Left renal pelvis (tissue), 4 donors: ENCODE measurements around the gene SELE. TPM values are rescaled to one million over a fixed set of nuclear protein-coding genes. Genes with fewer than 3 reads are reported as not detected.
A peak's percentile ranks its signal among the peaks of the same experiment; 100 is the strongest.
"Not testable (repeated sequence)": the region's sequence is repeated elsewhere in the genome, so short reads cannot be mapped to it uniquely, and the experiment has no call there.

ENCODE experiments used
- DNase-seq, 4 donors: peaks; one replicate each; pipeline ENCODE4 v3.0.0-alpha.2; 2013; ENCODE audit warnings: low read depth in 4 of 4, low spot score in 3 of 4
- polyA plus RNA-seq, 4 donors: library from polyadenylated mRNA; unstranded; fragments of 120-200 nt; gene quantifications; one replicate each; pipeline ENCODE4 v1.2.1, GENCODE V29; 2013; ENCODE audit not compliant: insufficient read length in 4 of 4

Gene SELE
- polyA plus RNA-seq, 4 donors, result 0.49 to 2.5 (median 0.52) TPM

GRCh38 chr1:169724168-169724567, 9.7 kb downstream of the SELE start:
- no peak for DNase-seq

- no peak for DNase-seq
Measured at GRCh38 chr1:169723763-169724162, 10.1 kb downstream of the SELE start.

GRCh38 chr1:169722779-169723178, 11.1 kb downstream of the SELE start:
- DNase-seq, result no peak

DNA sequence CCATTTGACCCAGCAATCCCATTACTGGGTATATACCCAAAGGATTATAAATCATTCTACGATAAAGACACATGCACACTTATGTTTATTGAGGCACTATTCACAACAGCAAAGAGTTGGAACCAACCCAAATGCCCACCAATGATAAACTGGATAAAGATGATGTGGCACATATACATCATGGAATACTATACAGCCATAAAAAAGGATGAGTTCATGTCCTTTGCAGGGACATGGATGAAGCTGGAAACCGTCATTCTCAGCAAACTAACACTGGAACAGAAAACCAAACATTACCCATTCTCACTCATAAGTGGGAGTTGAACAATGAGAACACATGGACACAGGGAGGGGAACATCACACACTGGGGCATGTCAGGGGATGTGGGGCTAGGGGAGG, 18.8 kb downstream of the SELE start:
- not testable (repeated sequence) for DNase-seq

GRCh38 chr1:169713090-169713489, 20.8 kb downstream of the SELE start:
- DNase-seq, result not testable (repeated sequence)

DNA sequence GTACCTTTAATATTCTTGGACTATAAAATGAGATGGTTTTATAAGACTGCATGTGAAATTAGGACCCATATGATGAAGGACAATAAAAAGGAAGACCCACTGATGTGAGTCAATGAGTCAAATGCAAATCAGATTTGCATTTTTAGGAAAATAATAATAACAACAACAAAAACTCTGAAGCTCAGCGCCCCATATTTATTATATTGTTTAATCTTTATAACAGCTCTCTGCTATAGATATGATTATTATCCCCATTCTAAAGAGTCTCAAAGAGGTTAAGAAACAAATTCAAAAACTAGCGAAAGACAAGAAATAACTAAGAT, 21.6 kb downstream of the SELE start:
- DNase-seq, result no peak

- DNase-seq, result peak; percentile 6 to 40 (median 17)
Measured at GRCh38 chr1:169711469-169712308, 22.2 kb downstream of the SELE start, which contains the start of gene SELL. SELL (minus strand) TSS chr1:169711620; CDS start chr1:169711498, 122 bp downstream.

DNA sequence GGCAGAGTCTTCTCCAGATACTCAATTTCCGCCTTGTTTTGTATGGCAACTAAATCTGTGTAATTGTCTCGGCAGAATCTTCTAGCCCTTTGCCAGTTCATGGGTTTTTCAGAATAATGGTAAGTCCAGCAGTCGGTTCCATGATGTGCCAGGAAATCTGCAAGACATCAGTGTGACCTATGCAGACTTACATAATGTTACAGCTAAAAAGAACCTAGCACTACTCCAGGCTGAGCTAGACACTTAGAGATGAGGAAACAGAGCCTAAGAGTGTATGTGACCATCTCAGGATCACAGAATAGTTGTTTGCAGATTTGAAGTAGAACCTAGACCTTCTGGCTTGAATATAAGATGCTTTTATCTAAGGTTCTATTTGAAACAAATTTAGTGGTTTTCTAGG, 25.2 kb downstream of the SELE start:
- DNase-seq, result no peak

DNA sequence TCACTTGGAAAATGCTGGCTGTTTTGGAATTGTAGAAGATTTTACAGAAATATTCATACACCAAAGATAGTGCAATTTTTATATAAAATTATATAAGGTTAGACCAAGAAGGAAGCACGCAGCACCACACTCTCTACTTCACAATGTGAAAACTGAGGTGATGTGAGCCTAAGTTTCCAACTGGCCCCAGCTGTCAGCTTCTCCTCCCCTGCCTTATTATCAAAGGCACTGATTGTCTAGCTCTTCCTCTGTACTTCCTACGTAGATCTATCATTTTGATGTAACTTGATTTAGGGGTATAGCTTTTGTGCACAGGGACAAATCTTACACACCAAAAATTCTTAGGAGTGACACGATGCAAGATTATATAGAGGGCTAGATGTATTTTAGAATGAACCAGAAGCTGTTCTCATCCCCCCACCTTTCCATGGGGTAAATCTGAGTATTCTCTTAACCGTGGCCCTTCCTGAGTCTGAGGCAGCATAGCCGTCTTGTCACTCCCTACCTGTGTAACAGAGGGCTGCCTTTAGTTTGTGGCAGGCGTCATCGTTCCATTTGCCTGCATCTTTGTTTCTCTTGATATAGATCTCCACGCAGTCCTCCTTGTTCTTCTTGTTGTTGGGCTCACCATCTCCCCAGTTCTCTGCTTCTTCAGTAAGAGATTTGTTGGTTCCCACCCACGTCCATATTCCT, 25.8 kb downstream of the SELE start:
- DNase-seq, result no peak

GRCh38 chr1:169704797-169705196, 29.1 kb downstream of the SELE start:
- no peak for DNase-seq

GRCh38 chr1:169701261-169702005, 32.4 kb downstream of the SELE start:
- no peak for DNase-seq

- no peak for DNase-seq
Measured at GRCh38 chr1:169699707-169700106, 34.2 kb downstream of the SELE start.

- no peak for DNase-seq
Measured at GRCh38 chr1:169698976-169699375, 34.9 kb downstream of the SELE start.

DNA sequence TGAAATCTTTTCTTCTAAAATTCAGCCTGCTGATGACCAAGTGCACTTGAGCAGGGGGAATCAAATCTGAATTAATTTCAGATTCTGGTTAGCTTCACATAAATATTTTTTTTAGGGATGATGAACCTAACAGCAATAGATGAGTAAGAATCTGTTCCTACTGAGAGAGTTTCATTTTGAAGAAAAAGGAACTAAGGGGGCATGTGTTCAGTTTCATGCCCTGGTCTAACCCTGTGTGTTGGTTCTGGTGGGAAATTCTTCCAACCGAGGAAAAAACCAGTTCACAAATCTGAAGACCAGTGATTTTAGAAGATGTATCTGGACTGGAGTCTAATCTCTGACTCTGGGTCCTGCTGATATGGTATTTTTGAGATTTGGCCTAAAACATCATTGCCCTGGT, 36.1 kb downstream of the SELE start:
- no peak for DNase-seq

DNA sequence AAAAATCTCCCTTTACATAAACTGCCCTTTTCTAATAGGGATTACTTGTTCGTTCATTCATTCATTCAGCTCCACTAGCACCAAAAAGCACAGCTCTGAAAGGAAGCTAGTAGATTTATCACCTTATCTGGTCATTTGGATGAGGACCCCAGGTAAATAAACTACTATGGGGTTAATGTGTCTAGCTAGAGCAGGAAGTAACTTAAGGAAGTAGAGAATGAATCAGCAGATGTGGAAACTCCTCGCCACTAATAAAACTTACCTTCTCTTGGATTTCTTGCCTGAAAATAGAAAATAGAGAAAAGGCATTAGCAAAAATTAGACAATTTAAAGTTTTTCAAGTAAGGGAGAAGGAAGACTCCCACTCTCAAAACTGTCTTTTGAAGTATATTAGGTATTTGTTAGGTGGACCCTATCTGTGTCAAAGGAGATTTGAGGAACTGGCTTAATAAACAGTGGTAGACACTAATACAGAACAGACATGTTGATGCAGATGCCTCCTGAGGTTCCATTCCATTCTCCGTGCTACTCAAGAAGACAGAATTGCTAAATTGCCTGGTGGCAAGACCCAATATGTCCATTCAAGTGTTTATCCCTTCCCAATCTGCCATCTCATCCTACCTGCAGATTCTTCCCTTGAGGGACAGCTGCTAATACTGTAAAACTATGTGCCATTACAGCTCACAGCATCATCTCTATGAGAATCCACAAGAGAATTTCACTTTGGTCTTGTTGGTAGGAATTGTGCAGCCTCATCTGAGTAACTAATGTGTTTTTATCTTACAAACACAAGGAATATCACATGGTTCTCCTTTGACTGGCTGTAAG, 37.4 kb downstream of the SELE start:
- DNase-seq, result no peak

GRCh38 chr1:169694304-169695075, 39.4 kb downstream of the SELE start:
- no peak for DNase-seq

DNA sequence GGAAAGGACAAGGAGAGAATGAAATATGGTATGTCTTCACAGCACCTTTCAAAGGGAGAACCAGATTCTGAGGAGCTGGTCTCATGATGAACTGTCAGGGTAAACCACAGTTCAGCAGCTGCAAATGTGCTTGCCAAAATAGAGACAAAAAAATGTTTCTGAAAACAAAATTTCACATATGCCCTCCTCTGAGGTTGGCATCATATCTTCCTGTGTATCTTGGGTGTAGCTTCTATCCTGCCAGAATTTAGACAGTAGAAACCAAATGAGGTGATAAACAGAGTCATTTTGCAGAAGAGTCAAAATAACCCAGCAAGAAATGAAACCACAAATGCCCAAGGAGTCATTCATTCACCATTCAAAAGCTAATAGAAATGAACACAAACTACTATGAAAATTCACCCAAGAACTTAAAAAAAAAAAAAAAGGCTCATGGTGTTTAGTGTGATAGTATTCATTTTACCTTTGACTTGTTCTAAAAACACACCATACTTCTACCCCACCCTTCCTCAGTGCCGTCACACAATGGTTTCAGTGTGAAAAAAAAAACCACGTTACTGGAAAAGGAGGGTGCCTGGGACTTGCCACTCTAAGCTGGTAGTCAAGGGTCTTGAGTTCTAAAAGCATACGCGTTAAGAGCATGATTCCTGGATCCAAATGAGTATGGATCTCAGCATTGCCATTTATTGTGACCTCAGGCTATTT, 41.0 kb downstream of the SELE start:
- DNase-seq, result no peak

- DNase-seq, result no peak
Measured at GRCh38 chr1:169690489-169690888, 43.4 kb downstream of the SELE start.

- DNase-seq, result no peak
Measured at GRCh38 chr1:169689395-169689794, 44.5 kb downstream of the SELE start.
